GM20431 (cell line): Measurements from ENCODE around the gene CRNKL1.
"Not testable (repeated sequence)": the region's sequence is repeated elsewhere in the genome, so short reads cannot be mapped to it uniquely, and the experiment has no call there.

Source experiments
- in situ Hi-C: fragments of 300-500 bp; cut with MseI, MboI; formaldehyde crosslinking; loops from one replicate; pipeline ENCODE4 v1.15.0; 2020; ENCODE audit warnings: low sequenced_read_pairs; ENCODE audit not compliant: unreplicated experiment

CRNKL1 gene

DNA sequence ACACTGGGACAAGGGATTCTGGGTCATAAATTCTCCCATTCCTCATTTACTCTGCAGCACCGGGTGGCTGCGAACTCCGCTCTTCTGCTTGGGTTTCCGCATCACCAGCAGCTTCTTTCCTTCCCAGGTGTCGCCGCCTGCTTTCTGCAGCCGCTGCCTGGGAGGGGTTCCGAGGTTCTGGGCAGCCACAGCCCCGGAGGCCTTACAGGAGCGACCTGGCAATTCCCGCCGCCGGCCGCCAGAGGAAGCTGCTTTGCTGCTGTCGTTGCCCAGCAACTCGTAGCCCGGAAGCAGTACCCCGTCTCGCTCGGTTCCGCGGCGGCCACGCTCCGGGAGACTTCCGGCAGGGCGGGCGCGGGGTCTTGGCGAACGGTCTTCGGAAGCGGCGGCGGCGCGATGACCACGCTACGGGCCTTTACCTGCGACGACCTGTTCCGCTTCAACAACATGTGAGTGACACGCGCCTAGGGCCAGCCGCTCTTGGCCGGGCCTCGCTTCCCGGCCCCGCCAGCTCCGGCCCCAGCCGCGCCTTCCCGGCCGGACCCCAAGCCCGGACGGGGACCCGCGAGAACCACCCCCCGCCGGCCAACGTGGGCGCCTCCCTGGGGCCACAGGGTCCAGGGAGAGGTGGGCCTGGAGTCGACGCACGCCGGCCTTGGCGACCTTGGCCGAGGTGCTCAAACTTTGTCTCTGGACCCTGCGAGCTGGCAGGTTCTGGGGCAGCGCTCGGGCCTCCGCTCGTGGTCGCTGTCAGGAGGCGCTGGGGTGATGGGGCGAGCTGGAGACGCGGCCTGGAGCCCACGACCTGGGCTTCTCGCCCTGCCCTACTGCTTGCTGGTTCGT, 35.0 kb downstream of the CRNKL1 start, which contains the start of gene NAA20:
Gene NAA20, plus strand, starts transcription at position 362 of the 843 bp plus-strand sequence. Its CDS starts 35 bp downstream, at position 397.
- in situ Hi-C loops: no loop called here

DNA sequence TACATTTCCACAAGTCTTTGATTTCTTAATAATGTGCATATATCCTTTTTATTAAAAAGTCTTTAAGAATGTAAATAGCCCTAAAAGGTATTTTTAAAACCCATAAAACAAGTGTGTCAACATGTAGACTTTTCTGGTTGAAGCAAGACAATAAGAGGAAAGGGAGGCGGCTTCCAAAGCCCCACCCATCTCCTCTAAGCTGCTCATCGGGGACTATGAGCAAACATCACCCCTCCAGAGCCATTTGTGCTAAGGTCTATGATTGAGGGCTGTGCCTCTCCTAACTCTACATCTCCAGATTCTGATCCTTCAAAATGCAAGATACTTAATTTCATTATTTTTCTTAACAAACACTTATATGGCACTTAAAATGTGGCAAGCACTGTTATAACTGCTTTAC, 37.6 kb downstream of the CRNKL1 start:
- in situ Hi-C loops: no loop called here

DNA sequence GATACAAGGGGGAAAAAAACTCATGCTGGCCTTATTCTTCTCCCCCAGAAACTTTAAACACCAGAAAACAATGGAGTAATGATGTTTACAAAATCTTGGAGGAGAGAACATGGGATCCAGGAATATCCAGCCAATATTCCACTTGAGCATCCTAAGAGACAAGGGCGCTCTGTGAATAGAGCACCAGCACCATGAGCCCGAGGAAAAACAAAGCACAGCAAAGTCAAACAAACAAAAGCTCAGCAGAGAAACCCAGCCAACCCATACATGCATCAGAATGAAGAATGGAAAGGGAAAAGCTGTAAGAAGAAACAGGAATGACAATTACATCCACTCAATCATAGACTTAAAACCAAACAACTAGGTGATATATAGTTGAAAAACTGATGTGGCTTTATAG, 39.7 kb downstream of the CRNKL1 start:
- in situ Hi-C loops: no loop called here

DNA sequence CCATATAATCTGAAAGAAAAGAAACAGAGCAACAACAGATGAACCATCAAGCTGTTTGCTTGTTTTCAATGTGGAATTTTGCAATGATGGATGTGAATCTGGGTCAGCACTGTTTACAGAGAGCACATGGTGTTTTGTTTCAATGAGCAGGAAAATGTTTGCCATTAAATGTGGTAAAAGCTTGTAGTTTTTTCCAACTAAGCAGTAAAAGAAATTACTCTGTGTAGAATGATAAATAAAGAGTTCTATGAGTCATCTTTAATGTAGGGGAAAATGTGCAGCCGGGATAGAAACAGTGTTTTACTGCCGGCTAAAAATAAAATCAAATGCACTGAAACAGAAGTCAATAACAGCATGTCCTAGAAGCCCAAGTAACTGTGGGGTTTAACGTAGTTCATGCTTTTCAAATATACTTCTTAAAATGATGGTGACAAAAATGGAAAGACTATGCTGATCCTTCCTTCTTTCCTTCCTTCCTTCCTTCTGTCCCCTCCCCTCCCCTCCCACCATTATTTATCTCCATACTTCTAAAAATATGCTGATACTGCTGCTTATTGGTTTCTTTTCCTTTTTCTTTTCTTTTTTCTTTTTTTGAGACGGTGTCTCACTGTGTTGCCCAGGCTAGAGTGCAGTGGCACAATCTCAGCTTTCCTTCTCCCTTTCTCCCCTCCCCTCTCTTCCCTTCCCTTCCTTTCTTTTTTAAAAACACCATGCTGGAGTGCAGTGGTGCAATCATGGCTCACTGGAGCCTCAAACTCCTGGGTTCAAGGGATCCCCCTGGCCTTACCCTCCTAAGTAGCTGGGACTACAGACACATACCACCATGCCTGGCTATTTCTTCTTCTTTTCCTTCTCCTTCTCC, 41.4 kb downstream of the CRNKL1 start:
- in situ Hi-C loops: no loop called here

DNA sequence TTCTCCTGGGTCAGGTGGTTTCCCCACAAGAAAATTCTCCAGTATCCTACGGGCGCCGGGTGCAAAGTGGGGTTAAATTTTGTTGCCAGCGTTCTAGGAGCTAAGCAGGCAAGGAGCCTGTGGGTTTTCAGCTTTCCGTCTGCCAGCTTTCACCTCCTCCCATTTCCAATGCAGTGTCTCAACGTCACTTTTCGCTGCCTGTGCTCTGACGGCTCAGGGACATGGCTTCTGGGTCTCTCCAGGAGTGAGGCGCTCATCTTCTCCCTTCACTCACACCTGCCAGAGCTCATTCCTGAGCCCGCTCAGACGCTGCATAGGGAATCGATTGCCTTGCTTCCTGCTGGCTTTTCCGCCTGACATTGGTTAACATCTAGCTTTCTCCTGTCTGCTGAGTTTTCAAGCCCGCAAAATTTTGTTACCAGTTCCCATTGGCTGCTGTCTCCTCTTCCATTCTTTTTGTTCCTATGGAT, 42.4 kb downstream of the CRNKL1 start:
- in situ Hi-C loops: no loop called here

DNA sequence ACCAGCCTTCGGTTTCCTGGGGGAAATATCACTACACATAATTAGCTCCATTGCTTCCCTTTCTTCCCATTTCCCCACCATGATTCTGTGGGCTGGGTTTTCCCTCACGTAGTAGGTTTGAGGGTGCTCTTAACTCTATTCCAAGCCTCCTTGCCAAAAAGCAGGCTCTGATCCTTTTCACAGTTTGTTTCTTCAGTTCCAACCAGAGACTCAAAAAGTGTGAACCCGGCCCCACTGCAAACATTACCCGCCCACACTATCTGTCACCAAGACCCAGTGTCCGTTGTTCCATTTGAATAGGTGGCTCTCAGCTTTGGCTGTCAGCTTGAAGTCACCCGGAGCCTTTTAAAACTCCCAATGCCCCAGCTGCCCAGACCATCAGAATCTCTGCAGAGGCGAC, 46.9 kb downstream of the CRNKL1 start:
- in situ Hi-C loops: no loop called here

DNA sequence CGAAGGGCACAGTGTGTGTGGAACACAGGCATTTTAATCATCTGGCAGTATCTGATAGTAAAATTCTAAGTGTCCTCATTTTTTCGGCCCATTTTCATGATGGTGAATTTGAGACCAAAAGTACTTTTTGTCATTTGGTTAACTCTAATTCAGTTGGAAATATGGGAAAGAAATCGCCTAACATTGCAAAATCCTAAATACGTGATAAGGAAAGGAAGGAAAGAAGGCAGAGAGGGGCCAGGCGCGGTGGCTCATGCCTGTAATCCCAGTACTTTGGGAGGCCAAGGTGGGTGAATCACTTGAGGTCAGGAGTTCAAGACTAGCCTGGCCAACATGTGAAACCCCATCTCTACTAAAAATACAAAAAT, 48.3 kb downstream of the CRNKL1 start:
- in situ Hi-C loops: not testable (repeated sequence)

DNA sequence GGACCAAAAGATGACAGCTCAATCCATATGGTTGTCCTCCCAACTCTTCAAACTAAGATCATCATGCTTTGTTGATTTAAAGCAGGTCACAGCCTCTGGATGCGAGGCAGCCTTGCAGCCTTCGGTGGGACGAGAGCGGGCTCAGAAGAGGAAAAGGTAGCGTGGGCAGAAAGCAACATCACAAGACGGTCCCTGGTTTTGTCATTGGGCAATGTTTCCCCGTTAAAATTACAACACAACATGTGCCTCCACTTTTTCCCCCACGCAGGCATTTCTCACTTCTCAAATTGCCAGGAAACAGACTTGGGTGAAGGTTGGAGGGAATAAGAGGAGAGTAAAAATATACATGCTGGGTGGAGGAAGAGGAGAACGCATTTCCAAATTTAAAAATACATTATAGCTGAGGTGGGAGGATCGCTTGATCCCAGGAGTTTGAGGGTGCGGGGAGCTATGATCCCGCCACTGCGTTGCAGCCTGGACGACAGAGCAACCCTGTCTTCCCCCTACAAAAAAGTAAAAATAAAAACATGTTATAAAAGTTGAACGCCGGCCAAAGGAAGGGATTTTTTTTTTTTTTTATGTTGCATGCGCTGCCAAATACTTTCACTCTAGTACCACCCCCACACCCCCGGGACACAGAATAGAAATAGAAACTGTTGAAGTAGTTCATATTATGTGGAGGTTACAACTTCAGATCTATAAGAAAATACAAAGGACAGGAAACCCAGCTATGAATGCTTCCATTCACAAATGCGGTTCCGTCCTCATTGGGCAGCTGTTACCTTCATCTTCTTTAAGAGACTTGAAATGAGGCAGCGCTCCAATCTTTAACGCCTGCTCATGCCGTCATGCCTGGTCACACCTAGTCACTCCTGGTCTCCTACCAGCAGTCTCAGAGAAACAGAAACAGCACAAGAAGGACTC, 49.0 kb downstream of the CRNKL1 start:
- in situ Hi-C loops: no loop called here

DNA sequence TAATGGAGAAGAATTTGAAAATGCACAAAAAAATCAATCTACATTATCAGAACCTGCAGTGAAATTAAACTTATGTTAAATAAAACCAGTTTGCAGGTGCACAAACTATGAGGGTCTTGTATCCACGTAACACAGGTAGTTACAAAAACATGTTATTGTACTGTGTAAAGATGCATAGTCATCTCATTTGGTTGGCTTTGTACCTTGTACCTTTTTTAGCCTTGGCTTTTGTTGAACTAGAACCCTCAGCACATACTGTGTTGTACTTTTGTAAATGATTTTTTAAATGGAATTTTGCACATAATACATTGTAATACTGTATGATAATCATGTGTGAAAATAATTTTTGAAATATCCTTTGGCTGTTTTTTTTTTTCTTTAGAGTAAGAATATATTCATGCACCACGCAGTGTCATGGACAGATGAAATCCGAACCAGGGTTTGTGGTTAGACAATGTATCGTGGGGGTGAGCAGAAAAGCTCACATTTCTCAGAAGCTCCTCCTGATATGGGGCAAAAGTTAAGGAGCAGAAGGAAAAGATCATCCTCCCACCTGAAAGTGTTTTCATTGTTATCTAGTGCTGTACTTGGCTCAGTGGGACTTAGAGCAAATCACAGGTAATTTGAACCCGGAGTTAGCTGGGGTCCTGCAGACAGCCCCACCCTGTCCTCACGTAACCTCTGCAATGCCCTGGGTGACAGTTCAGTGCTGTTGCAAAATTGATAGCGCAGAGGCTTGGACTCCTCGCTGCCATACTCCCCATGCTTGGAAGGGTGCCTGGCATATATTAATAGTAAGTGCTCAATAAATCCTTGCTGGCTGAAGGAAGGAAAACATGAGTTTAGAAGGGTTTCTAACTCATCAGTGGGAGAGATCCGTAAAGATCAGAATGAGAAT, 49.9 kb downstream of the CRNKL1 start:
- in situ Hi-C loops: no loop called here

DNA sequence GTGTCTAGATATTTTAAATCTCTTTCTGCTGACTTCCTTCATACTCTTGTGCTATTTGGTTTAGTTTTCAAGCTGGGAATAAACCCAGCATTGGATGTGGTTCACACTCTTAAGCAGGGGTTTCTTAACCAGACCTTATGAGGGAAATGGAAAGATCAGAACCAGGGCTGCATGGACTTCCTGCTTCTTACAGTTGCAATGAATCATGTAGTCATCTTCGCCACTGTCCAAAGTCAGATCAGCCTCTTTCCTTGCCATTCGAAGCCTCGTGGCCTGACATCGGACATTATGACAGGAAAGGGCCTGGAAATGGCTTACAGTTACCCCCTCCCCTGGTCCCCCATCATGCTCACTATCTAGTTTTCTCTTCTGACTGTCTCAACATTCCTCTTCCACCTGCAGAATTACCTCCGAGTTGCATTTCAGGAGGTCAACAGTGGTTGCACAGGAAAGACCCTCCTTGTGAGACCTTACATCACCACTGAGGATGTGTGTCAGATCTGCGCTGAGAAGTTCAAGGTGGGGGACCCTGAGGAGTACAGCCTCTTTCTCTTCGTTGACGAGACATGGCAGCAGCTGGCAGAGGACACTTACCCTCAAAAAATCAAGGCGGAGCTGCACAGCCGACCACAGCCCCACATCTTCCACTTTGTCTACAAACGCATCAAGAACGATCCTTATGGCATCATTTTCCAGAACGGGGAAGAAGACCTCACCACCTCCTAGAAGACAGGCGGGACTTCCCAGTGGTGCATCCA, 51.9 kb downstream of the CRNKL1 start:
- in situ Hi-C loops: no loop called here

DNA sequence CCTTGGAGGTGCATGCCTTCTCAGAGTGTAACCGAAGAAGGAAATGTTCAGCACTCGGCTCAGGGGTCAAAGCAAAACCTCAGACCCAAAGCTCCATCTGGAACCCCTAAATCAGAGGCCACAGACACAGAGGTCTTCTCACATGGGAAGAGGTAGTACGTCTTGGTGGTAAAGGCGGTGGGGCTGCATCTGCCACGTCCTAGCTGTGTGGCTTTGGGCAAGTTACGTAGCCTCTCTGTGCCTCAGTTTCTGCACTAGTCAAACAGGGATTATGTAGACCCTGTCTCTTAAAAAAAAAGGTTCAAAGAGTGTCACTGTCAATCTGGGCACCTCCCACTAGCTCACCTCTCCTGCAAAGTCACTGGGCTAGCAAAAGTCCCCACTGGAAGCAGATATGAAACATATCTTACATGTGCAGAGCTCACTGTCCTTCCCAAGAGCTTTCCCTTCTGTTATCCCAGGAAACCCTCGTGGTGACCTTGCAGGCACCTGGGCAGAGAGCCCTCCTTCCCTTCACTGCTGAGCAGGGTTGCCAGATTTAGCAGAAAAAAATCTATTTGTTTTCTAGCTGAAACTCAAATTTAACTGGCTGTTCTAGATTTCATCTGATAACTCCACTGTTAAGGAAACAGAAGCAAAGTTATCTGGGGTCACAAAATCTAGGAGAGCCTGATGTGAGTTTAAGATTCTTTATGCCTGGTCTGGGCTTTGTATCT, 53.1 kb downstream of the CRNKL1 start:
- in situ Hi-C loops: loop anchor here (25.0 kb wide), 2 partner anchors 212 to 312 kb away; no protein-coding TSS in a partner anchor

DNA sequence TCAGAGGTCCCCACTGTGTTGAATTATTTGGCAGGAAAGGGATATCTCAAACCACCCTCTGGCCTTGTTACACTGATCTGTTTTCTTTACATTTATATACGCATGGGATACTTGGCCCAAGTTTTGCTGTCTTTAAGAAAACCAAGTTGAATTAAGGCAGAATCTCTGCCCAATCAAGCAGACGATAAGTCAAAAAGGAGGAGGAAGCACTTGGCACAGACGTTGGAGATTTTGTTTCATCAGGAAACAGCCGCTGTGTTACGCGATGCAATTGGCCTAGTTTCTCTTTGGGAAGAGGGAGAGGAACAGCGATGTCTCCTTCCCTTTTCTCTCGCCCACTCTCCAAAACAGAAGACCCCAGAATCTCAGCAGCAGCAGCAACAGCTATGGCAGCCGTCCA, 55.3 kb downstream of the CRNKL1 start:
- in situ Hi-C loops: loop anchor here (25.0 kb wide), 2 partner anchors 210 to 310 kb away; no protein-coding TSS in a partner anchor

DNA sequence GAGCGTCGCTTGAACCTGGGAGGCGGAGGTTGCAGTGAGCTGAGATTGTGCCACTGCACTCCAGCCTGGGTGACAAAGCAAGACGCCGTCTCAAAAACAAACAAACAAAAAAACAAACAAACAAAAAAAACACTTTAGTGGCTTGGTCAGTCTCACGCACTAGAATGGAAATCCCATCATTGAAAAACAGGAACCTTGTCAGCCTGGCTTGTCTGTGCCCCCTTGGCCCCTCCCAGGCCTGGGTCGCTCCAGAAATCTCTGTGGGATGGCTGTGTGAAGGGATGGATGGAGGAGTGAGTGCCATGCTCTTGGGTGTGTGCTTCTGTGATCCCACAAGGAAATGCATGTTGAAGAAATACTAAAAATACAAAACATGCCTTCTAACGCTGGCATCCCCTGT, 56.0 kb downstream of the CRNKL1 start:
- in situ Hi-C loops: loop anchor here (25.0 kb wide), 2 partner anchors 209 to 309 kb away; no protein-coding TSS in a partner anchor

DNA sequence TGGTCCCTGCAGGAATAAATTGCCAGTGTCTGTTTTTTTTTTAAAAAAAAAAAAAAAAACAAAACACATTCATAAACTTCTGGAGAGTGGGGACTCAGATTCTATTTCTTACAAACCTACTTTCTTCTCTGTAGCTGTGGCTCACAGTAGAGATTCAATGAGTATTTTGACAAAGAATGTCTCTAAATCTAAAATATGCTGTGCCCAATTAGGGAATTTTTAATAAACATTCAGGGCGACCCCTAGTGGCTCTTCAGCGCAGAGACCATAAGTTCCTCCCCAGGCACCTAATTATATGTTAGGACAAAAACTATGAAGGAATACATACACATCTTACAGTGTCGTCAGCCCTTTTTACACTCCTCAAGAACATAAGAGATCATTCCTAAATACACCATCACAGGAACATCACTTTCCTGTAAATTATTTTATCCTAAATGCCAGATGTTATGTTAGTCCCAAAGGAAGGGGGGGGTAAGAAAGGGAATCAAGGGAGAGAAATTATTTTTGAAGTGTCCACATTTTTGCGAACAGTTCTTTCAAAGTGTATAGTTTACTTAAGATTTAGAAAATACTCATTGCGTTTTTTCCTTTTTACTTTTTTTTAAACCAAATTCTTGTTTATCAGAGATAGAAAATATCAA, 56.9 kb downstream of the CRNKL1 start:
- in situ Hi-C loops: loop anchor here (25.0 kb wide), 2 partner anchors 208 to 308 kb away; no protein-coding TSS in a partner anchor

DNA sequence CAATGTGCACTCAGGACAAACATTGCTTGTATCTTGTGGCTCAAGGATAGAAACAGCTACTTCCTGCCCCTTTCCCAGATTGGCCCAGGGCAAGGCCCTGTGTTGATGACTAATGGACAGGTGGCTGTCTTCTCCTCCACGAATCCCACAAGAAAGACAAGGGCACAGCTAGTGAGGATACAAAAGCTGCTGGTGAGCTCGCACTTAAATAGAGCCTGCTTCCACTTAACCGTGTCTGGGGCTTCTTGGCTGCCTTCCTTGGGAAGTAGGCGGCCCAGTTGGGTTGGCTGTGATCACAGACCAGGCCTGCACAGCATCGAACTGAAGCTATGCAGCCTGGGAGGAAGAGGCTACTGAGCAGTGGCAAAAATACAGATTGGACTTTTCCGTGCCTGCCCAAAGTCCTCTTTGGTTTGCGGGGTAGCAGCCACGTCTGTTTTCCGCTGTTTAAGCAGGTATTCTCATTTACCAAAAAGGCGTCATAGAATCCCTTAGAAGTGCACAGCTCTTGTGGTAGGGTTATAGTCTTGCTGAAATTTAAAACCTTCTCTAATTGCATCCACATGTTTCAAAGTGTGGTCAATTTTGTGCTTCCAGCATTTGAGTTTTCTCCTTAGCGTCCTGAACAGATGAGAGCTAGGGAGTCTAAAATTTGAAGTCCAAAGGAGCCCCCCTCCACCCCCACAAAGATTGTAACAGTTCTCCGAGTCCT, 58.2 kb downstream of the CRNKL1 start:
- in situ Hi-C loops: loop anchor here (25.0 kb wide), 2 partner anchors 207 to 307 kb away; no protein-coding TSS in a partner anchor
